SK-N-SH treated with all-trans-retinoic acid at 6 μM for 48 hours (cell line): ENCODE results near the gene PALMD.
A peak's percentile ranks its signal among the peaks of the same experiment; 100 is the strongest.

Experiments used
- ATAC-seq: fragments of 200-7000 bp; cut with Tn5 transposase; 3 replicates; pipeline ENCODE4 v1.9.1; 2020; ENCODE audit warnings: mild to moderate bottlenecking, moderate library complexity
- ARNTL ChIP-seq: fragments of 450-650 bp; formaldehyde crosslinking; IDR thresholded peaks from 2 replicates; pipeline ENCODE4 v1.5.0; 2020; ENCODE audit warnings: low read depth, mild to moderate bottlenecking, moderate library complexity, borderline replicate concordance
- BACH2 ChIP-seq: fragments of 250-450 bp; sonication (Bioruptor Pico); IDR thresholded peaks from 2 replicates; pipeline ENCODE4 v1.9.0; 2021; ENCODE audit warnings: mild to moderate bottlenecking, borderline replicate concordance
- CREB5 ChIP-seq: fragments of 250-450 bp; sonication (Bioruptor Pico); IDR thresholded peaks from 2 replicates; pipeline ENCODE4 v1.5.1; 2020; ENCODE audit warnings: low read depth, mild to moderate bottlenecking, moderate library complexity
- CSDC2 ChIP-seq: fragments of 250-450 bp; sonication (Bioruptor Pico); IDR thresholded peaks from 2 replicates; pipeline ENCODE4 v1.5.0; 2020; ENCODE audit warnings: mild to moderate bottlenecking, moderate library complexity
- CSRNP3 ChIP-seq: fragments of 250-450 bp; sonication (Bioruptor Pico); IDR thresholded peaks from 2 replicates; pipeline ENCODE4 v1.5.1; 2021; ENCODE audit warnings: mild to moderate bottlenecking, moderate library complexity
- ESRRG ChIP-seq: fragments of 250-450 bp; sonication (Bioruptor Pico); IDR thresholded peaks from 2 replicates; pipeline ENCODE4 v1.6.1; 2021; ENCODE audit warnings: mild to moderate bottlenecking
- GLIS3 ChIP-seq: fragments of 250-450 bp; sonication (Bioruptor Pico); IDR thresholded peaks from 2 replicates; pipeline ENCODE4 v1.5.0; 2020; ENCODE audit warnings: mild to moderate bottlenecking, moderate library complexity
- ISL1 ChIP-seq: fragments of 250-450 bp; sonication (Bioruptor Pico); IDR thresholded peaks from 2 replicates; pipeline ENCODE4 v2.1.2; 2022; ENCODE audit warnings: mild to moderate bottlenecking, moderate library complexity
- OSR1 ChIP-seq: fragments of 250-450 bp; sonication (Bioruptor Pico); IDR thresholded peaks from 2 replicates; pipeline ENCODE4 v1.8.0; 2022; ENCODE audit warnings: moderate library complexity, mild to moderate bottlenecking, inconsistent platforms
- PATZ1 ChIP-seq: fragments of 250-450 bp; sonication (Bioruptor Pico); IDR thresholded peaks from 2 replicates; pipeline ENCODE4 v1.8.0; 2020; ENCODE audit warnings: mild to moderate bottlenecking, moderate library complexity, borderline replicate concordance
- PPARA ChIP-seq: fragments of 250-450 bp; sonication (Bioruptor Pico); IDR thresholded peaks from 2 replicates; pipeline ENCODE4 v1.5.0; 2020; ENCODE audit warnings: mild to moderate bottlenecking, borderline replicate concordance
- RARB ChIP-seq: fragments of 250-450 bp; sonication (Bioruptor Pico); IDR thresholded peaks from 2 replicates; pipeline ENCODE4 v1.8.0; 2021; ENCODE audit warnings: mild to moderate bottlenecking, moderate library complexity
- SNAI2 ChIP-seq: fragments of 250-450 bp; sonication (Bioruptor Pico); IDR thresholded peaks from 2 replicates; pipeline ENCODE4 v1.5.0; 2020; ENCODE audit warnings: mild to moderate bottlenecking, moderate library complexity
- TCF4 ChIP-seq: fragments of 250-450 bp; sonication (Bioruptor Pico); IDR thresholded peaks from 2 replicates; pipeline ENCODE4 v1.8.0; 2021; ENCODE audit warnings: mild to moderate bottlenecking, moderate library complexity, borderline replicate concordance
- ZC3H10 ChIP-seq: fragments of 250-450 bp; sonication (Bioruptor Pico); IDR thresholded peaks from 2 replicates; pipeline ENCODE4 v1.5.1; 2021; ENCODE audit warnings: mild to moderate bottlenecking, moderate library complexity
- ZFP3 ChIP-seq: fragments of 250-450 bp; sonication (Bioruptor Pico); IDR thresholded peaks from 2 replicates; pipeline ENCODE4 v1.5.0; 2020; ENCODE audit warnings: mild to moderate bottlenecking, moderate library complexity
- ZFP30 ChIP-seq: fragments of 450-650 bp; formaldehyde crosslinking; IDR thresholded peaks from 2 replicates; pipeline ENCODE4 v1.5.0; 2022; ENCODE audit warnings: mild to moderate bottlenecking, moderate library complexity
- ZNF565 ChIP-seq: fragments of 450-650 bp; formaldehyde crosslinking; conservative IDR thresholded peaks from 2 replicates; pipeline ENCODE4 v1.5.0; 2020; ENCODE audit warnings: low read depth, mild to moderate bottlenecking, moderate library complexity
- ZNF70 ChIP-seq: fragments of 450-650 bp; formaldehyde crosslinking; IDR thresholded peaks from 2 replicates; pipeline ENCODE4 v1.5.0; 2020; ENCODE audit warnings: mild to moderate bottlenecking, moderate library complexity
- ZNF8 ChIP-seq: fragments of 450-650 bp; formaldehyde crosslinking; IDR thresholded peaks from 2 replicates; pipeline ENCODE4 v1.5.0; 2020; ENCODE audit warnings: mild to moderate bottlenecking, moderate library complexity
- TF ChIP-seq, protein P1 (sequence below): fragments of 250-450 bp; sonication (Bioruptor Pico); IDR thresholded peaks from 2 replicates; pipeline ENCODE4 v1.5.0; 2020; ENCODE audit warnings: mild to moderate bottlenecking, moderate library complexity

The PALMD gene

DNA sequence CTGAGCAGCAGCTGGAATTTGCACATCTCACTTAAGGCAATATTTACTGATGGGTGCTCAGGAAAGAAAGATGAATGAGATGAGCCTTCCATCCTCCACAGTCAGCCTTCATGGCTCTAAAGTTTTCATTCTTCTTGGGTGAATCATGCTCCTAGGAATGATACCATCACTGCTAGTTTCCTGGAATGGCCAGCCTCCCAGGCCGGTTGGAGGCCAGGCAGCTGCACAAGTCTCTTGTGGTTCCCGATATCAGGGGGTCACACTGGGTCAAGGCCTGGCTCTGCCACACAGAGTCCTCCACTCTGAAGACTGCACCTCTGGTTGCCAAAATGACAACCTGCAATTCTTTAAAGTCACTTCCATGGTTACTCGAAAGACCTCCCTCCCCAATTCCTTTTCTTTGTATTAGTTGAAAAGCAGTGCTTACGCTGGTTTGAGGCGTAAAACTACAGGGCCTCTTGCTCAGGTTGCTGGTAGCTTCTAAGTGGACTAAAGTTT lies 46.2 kb upstream of the PALMD start (continued):
- no peak for TF ChIP-seq CSRNP3 (CRISPR knock-in tag)
- peak; percentile 68; the same call in 1 of the 2 replicates for TF ChIP-seq CSDC2 (CRISPR knock-in tag)

DNA sequence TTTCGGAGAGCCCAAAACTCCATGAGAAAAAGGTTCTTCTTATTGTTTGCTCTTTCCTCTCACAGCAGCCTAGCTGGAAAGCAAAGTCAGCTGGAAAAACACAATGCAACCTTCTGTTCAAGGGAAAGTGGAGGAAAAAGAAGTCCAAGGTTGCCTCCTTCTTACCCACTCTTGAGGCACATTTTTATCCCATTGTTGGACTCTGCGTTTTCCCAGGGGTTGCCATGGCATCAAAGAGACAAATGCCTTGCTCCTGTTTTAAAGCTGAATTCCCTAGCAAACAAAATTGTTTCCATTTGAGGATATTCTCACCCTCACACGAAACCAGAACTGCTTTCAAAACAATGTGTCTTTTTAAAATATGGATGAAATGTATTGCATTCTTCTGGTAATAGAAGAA lies 45.1 kb upstream of the PALMD start:
- ATAC-seq: peak; percentile 42
- TF ChIP-seq BACH2 (CRISPR knock-in tag): no peak
- no peak for TF ChIP-seq ZNF565 (CRISPR knock-in tag)
- no peak for TF ChIP-seq SNAI2 (CRISPR knock-in tag)
- TF ChIP-seq ZFP3 (CRISPR knock-in tag): no peak
- TF ChIP-seq ZFP30 (CRISPR knock-in tag): no peak
- no peak for TF ChIP-seq RARB
- TF ChIP-seq PPARA (CRISPR knock-in tag): no peak
- no peak for TF ChIP-seq CREB5
- TF ChIP-seq PATZ1 (CRISPR knock-in tag): no peak
- no peak for TF ChIP-seq ZNF70
- no peak for TF ChIP-seq GLIS3 (CRISPR knock-in tag)
- no peak for TF ChIP-seq TCF4
- TF ChIP-seq, protein P1, sequence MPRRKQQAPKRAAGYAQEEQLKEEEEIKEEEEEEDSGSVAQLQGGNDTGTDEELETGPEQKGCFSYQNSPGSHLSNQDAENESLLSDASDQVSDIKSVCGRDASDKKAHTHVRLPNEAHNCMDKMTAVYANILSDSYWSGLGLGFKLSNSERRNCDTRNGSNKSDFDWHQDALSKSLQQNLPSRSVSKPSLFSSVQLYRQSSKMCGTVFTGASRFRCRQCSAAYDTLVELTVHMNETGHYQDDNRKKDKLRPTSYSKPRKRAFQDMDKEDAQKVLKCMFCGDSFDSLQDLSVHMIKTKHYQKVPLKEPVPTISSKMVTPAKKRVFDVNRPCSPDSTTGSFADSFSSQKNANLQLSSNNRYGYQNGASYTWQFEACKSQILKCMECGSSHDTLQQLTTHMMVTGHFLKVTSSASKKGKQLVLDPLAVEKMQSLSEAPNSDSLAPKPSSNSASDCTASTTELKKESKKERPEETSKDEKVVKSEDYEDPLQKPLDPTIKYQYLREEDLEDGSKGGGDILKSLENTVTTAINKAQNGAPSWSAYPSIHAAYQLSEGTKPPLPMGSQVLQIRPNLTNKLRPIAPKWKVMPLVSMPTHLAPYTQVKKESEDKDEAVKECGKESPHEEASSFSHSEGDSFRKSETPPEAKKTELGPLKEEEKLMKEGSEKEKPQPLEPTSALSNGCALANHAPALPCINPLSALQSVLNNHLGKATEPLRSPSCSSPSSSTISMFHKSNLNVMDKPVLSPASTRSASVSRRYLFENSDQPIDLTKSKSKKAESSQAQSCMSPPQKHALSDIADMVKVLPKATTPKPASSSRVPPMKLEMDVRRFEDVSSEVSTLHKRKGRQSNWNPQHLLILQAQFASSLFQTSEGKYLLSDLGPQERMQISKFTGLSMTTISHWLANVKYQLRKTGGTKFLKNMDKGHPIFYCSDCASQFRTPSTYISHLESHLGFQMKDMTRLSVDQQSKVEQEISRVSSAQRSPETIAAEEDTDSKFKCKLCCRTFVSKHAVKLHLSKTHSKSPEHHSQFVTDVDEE (CRISPR knock-in tag): no peak
- TF ChIP-seq CSRNP3 (CRISPR knock-in tag): no peak
- TF ChIP-seq ARNTL (CRISPR knock-in tag): no peak
- no peak for TF ChIP-seq OSR1 (CRISPR knock-in tag)
- TF ChIP-seq CSDC2 (CRISPR knock-in tag): no peak
- TF ChIP-seq ZNF8: no peak
- TF ChIP-seq, all 23 proteins: peak for 0

DNA sequence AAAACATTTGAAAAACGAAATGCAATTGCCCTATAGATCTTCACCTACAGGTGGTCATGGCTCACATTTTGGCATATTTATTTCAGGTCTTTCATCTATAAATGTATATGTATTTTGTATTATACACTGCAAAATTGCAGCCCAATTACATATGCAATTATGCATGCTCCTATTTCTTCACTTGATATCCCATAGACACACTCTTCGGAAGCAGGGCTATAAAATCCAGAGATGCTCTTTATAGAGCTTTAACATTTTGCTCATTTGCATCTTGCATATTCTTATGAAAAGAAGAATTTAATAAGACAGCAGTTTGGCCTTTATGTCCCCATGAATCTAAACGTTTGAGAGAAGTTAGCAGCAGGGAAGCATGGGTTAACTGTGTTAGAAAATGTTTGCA lies 44.7 kb upstream of the PALMD start:
- ATAC-seq: no peak
- TF ChIP-seq, protein P1 (CRISPR knock-in tag): no peak
- TF ChIP-seq ESRRG (no peak), ZC3H10 (CRISPR knock-in tag) (no peak), OSR1 (CRISPR knock-in tag) (no peak), PATZ1 (CRISPR knock-in tag) (no peak), ZFP3 (CRISPR knock-in tag) (no peak), RARB (no peak), BACH2 (CRISPR knock-in tag) (no peak), CREB5 (no peak), ZNF8 (no peak), TCF4 (no peak), ZNF565 (CRISPR knock-in tag) (no peak), ISL1 (CRISPR knock-in tag) (no peak), SNAI2 (CRISPR knock-in tag) (no peak)
